Glutamatergic neuron (in vitro differentiated cells): ENCODE results near the gene ASPG. TPM values are rescaled to one million over a fixed set of nuclear protein-coding genes. Genes with fewer than 3 reads are reported as not detected.

Experiments used
- DNase-seq: peaks from one replicate; pipeline ENCODE4 v3.0.0; 2022
- H3K27ac Mint-ChIP-seq: one replicate; pipeline ENCODE4 v1.8.0; 2020; ENCODE audit warnings: mild to moderate bottlenecking, mixed read lengths, inconsistent platforms; ENCODE audit not compliant: unreplicated experiment
- H3K27me3 Mint-ChIP-seq: one replicate; pipeline ENCODE4 v1.8.0; 2020; ENCODE audit warnings: mild to moderate bottlenecking, moderate library complexity, mixed read lengths, inconsistent platforms; ENCODE audit not compliant: unreplicated experiment
- H3K36me3 Mint-ChIP-seq: one replicate; pipeline ENCODE4 v1.8.0; 2020; ENCODE audit warnings: mild to moderate bottlenecking, mixed read lengths, inconsistent platforms; ENCODE audit not compliant: unreplicated experiment
- H3K4me1 Mint-ChIP-seq: one replicate; pipeline ENCODE4 v1.8.0; 2020; ENCODE audit warnings: mild to moderate bottlenecking, low read depth, mixed read lengths, inconsistent platforms; ENCODE audit not compliant: unreplicated experiment
- H3K4me3 Mint-ChIP-seq: one replicate; pipeline ENCODE4 v1.8.0; 2020; ENCODE audit warnings: mild to moderate bottlenecking, mixed read lengths, inconsistent platforms; ENCODE audit not compliant: unreplicated experiment
- H3K9me3 Mint-ChIP-seq: one replicate; pipeline ENCODE4 v1.8.0; 2020; ENCODE audit warnings: mild to moderate bottlenecking, moderate library complexity, mixed read lengths, inconsistent platforms; ENCODE audit not compliant: unreplicated experiment
- total RNA-seq: library from RNA; stranded (reverse); fragmentation: NEBNext Ultra II Directional; extraction: Animal tissue kit (Norgen Biotek cat#: 25700); gene quantifications from one replicate; pipeline ENCODE4 v1.2.1, GENCODE V29; 2021; ENCODE audit not compliant: unreplicated experiment
- TF ChIP-seq, protein P1 (sequence below): fragments of 200-600 bp; sonication (generic); IDR thresholded peaks from one replicate; pipeline ENCODE4 v1.5.0; 2021; ENCODE audit not compliant: partially characterized antibody, unreplicated experiment

Gene ASPG
- total RNA-seq, 1 donor from 2014 or later = not detected

DNA sequence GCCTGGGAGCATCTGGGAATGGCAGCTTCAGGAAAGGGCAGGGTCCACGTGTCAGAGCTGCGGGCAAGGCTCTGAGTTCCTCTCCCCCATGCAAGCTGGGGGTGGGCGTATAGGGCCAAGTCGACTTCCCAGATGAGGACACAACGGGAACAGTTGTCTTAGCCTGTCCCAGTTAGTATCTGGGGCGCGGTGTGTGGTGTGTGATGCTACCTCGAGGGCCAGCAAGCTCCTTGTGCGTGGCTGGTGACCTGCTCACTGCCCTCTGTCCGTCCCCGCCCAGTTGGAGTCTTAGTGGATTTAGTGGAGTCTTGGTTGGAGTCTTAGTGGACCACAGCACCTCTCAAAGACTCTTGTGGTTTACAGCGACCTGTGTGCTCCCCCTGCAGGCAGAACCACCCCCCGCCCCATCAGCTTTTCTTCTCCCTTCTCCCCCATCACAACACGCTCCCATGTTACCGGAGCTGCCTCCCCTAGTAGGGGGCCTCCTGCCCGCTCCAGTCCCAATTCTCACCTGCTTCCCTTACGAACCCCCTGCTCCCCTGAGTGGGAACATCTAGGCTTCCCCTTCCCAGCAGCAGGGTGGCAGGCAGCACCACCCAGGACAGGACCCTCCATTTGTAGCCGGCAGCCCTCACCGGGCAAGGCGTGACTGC lies 8.7 kb downstream of the ASPG start:
- Mint-ChIP-seq H3K4me1 (no peaks in the 10 kb centered on the region), H3K27me3 (peaks cover 4% of the 10 kb centered on the region), H3K27ac (no peak overlapping the region), H3K4me3 (no peak overlapping the region), H3K9me3 (no peaks in the 10 kb centered on the region), H3K36me3 (no peaks in the 10 kb centered on the region)
- TF ChIP-seq, protein P1, sequence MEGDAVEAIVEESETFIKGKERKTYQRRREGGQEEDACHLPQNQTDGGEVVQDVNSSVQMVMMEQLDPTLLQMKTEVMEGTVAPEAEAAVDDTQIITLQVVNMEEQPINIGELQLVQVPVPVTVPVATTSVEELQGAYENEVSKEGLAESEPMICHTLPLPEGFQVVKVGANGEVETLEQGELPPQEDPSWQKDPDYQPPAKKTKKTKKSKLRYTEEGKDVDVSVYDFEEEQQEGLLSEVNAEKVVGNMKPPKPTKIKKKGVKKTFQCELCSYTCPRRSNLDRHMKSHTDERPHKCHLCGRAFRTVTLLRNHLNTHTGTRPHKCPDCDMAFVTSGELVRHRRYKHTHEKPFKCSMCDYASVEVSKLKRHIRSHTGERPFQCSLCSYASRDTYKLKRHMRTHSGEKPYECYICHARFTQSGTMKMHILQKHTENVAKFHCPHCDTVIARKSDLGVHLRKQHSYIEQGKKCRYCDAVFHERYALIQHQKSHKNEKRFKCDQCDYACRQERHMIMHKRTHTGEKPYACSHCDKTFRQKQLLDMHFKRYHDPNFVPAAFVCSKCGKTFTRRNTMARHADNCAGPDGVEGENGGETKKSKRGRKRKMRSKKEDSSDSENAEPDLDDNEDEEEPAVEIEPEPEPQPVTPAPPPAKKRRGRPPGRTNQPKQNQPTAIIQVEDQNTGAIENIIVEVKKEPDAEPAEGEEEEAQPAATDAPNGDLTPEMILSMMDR = no peak
- DNase-seq = no peak

- DNase-seq = peak; percentile 93
- TF ChIP-seq, protein P1 = peak; percentile 99
- peaks cover 4% of the 10 kb centered on the region for H3K27me3 Mint-ChIP-seq
- no peaks in the 10 kb centered on the region for H3K9me3 Mint-ChIP-seq
- H3K4me1 Mint-ChIP-seq = no peaks in the 10 kb centered on the region
- no peaks in the 10 kb centered on the region for H3K36me3 Mint-ChIP-seq
- H3K27ac Mint-ChIP-seq = no peak overlapping the region
- no peak overlapping the region for H3K4me3 Mint-ChIP-seq
Observed at GRCh38 chr14:104094709-104095425, 9.4 kb downstream of the ASPG start.

- peaks cover 6% of the 10 kb centered on the region for H3K27me3 Mint-ChIP-seq
- no peak overlapping the region for H3K27ac Mint-ChIP-seq
- H3K9me3 Mint-ChIP-seq = no peaks in the 10 kb centered on the region
Observed at GRCh38 chr14:104095426-104096310, 10.2 kb downstream of the ASPG start.

GRCh38 chr14:104096318-104096717 lies 10.8 kb downstream of the ASPG start:
- H3K36me3 Mint-ChIP-seq = no peaks in the 10 kb centered on the region
- peak; percentile 8 for DNase-seq
- H3K4me3 Mint-ChIP-seq = no peak overlapping the region
- H3K9me3 Mint-ChIP-seq = no peaks in the 10 kb centered on the region
- no peaks in the 10 kb centered on the region for H3K4me1 Mint-ChIP-seq
- peaks cover 6% of the 10 kb centered on the region for H3K27me3 Mint-ChIP-seq
- no peak overlapping the region for H3K27ac Mint-ChIP-seq
- TF ChIP-seq, protein P1 = no peak

More at GRCh38 chr14:104095426-104096310, 10.2 kb downstream of the ASPG start:
- TF ChIP-seq, protein P1 = no peak
- no peaks in the 10 kb centered on the region for H3K4me1 Mint-ChIP-seq
- H3K4me3 Mint-ChIP-seq = no peak overlapping the region
- no peaks in the 10 kb centered on the region for H3K36me3 Mint-ChIP-seq
- peak; percentile 7 for DNase-seq
